ENCODE measurements around the gene SERTAD3.
"Not testable (repeated sequence)": the region's sequence is repeated elsewhere in the genome, so short reads cannot be mapped to it uniquely, and the experiment has no call there.

The SERTAD3 gene

GRCh38 chr19:40444000-40444824, at the start of gene SERTAD3:
Gene SERTAD3, minus strand, starts transcription at chr19:40444335. Its CDS starts 2,255 bp downstream, at chr19:40442080.
- FAIRE-seq (no peak), DNase-seq (ENCODE audit: insufficient read length, low spot score) (peak; percentile 84)
- no peak for TF ChIP-seq CTCF (IDR thresholded peaks at IDR 0.05; ENCODE audit: insufficient read depth, missing control alignments)

- no peak for TF ChIP-seq CTCF (IDR thresholded peaks at IDR 0.05; ENCODE audit: insufficient read depth, missing control alignments)
- FAIRE-seq (no peak), DNase-seq (ENCODE audit: insufficient read length, low spot score) (no peak)
These were observed 49.6 kb upstream of the SERTAD3 start for GRCh38 chr19:40493778-40494177.

- no peak for DNase-seq (ENCODE audit: insufficient read length, low spot score)
- TF ChIP-seq CTCF (IDR thresholded peaks at IDR 0.05; ENCODE audit: insufficient read depth, missing control alignments) = no peak
- no peak for FAIRE-seq
These were observed 48.1 kb upstream of the SERTAD3 start for GRCh38 chr19:40492274-40492673.

- no peak for FAIRE-seq
- TF ChIP-seq CTCF (IDR thresholded peaks at IDR 0.05; ENCODE audit: insufficient read depth, missing control alignments) = no peak
- no peak for DNase-seq (ENCODE audit: insufficient read length, low spot score)
These were observed 45.7 kb upstream of the SERTAD3 start for GRCh38 chr19:40489882-40490230.

GRCh38 chr19:40486017-40486416, 41.9 kb upstream of the SERTAD3 start:
- FAIRE-seq (no peak), DNase-seq (ENCODE audit: insufficient read length, low spot score) (no peak)
- TF ChIP-seq CTCF (IDR thresholded peaks at IDR 0.05; ENCODE audit: insufficient read depth, missing control alignments) = no peak

- not testable (repeated sequence) for DNase-seq (ENCODE audit: insufficient read length, low spot score); FAIRE-seq
These were observed 31.9 kb upstream of the SERTAD3 start for GRCh38 chr19:40475878-40476644.

- FAIRE-seq (no peak), DNase-seq (ENCODE audit: insufficient read length, low spot score) (no peak)
- TF ChIP-seq CTCF (IDR thresholded peaks at IDR 0.05; ENCODE audit: insufficient read depth, missing control alignments) = no peak
These were observed 30.6 kb upstream of the SERTAD3 start for GRCh38 chr19:40474737-40475136.
